Astrocyte (in vitro differentiated cells and primary cell): ENCODE measurements around the gene ACSS3. TPM values are rescaled to one million over a fixed set of nuclear protein-coding genes. Genes with fewer than 3 reads are reported as not detected.
"Not testable (repeated sequence)": the region's sequence is repeated elsewhere in the genome, so short reads cannot be mapped to it uniquely, and the experiment has no call there.

Experiments used
- DNase-seq: peaks from one replicate; pipeline ENCODE4 v3.0.0-alpha.2; 2010; ENCODE audit warnings: low read depth
- FAIRE-seq: peaks from 2 replicates; lab custom pipeline; 2011; peaks lifted over from hg19 to GRCh38; lab: Jason Lieb, UNC
- H2AFZ ChIP-seq: 2 replicates; pipeline ENCODE4 v1.6.0; 2012; ENCODE audit warnings: low read depth, low read length, inconsistent platforms
- H3K27ac ChIP-seq: 2 replicates; pipeline ENCODE4 v1.5.1; 2011; ENCODE audit warnings: low read depth, low read length, inconsistent platforms
- H3K27me3 ChIP-seq: 2 replicates; pipeline ENCODE4 v1.6.0; 2011; ENCODE audit warnings: low read length, inconsistent platforms; ENCODE audit not compliant: insufficient read depth
- H3K36me3 ChIP-seq: 2 replicates; pipeline ENCODE4 v1.5.1; 2011; ENCODE audit warnings: low read length, inconsistent platforms; ENCODE audit not compliant: insufficient read depth
- H3K4me1 ChIP-seq: 2 replicates; pipeline ENCODE4 v1.5.1; 2011; ENCODE audit warnings: low read length, inconsistent platforms; ENCODE audit not compliant: insufficient read depth
- H3K4me2 ChIP-seq: 2 replicates; pipeline ENCODE4 v1.6.0; 2012; ENCODE audit warnings: low read length, inconsistent platforms
- H3K4me3 ChIP-seq: 2 replicates; pipeline ENCODE4 v1.5.1; 2011; ENCODE audit warnings: low read depth, mild to moderate bottlenecking, low read length, inconsistent platforms; ENCODE audit not compliant: insufficient read depth
- H3K79me2 ChIP-seq: 2 replicates; pipeline ENCODE4 v1.6.0; 2012; ENCODE audit warnings: mild to moderate bottlenecking, low read length, inconsistent platforms; ENCODE audit not compliant: insufficient read depth
- H3K9ac ChIP-seq: 2 replicates; pipeline ENCODE4 v1.6.0; 2012; ENCODE audit warnings: mild to moderate bottlenecking, low read length, inconsistent platforms
- H3K9me3 ChIP-seq: 2 replicates; pipeline ENCODE4 v1.5.1; 2012; ENCODE audit warnings: low read depth, mild to moderate bottlenecking, low read length, inconsistent platforms; ENCODE audit not compliant: insufficient read depth
- H4K20me1 ChIP-seq: 2 replicates; pipeline ENCODE4 v1.6.0; 2012; ENCODE audit warnings: low read length, inconsistent platforms; ENCODE audit not compliant: insufficient read depth
- H3K27ac Mint-ChIP-seq: one replicate; pipeline ENCODE4 v1.8.0; 2021; ENCODE audit warnings: mild to moderate bottlenecking, mixed read lengths; ENCODE audit not compliant: unreplicated experiment
- H3K27me3 Mint-ChIP-seq: one replicate; pipeline ENCODE4 v1.8.0; 2021; ENCODE audit warnings: low read depth, mixed read lengths; ENCODE audit not compliant: unreplicated experiment
- H3K36me3 Mint-ChIP-seq: one replicate; pipeline ENCODE4 v1.8.0; 2021; ENCODE audit warnings: low read depth, mixed read lengths; ENCODE audit not compliant: unreplicated experiment
- H3K4me1 Mint-ChIP-seq: one replicate; pipeline ENCODE4 v1.8.0; 2021; ENCODE audit warnings: low read depth, mixed read lengths; ENCODE audit not compliant: unreplicated experiment
- H3K4me3 Mint-ChIP-seq: one replicate; pipeline ENCODE4 v1.8.0; 2021; ENCODE audit warnings: mild to moderate bottlenecking, moderate library complexity, mixed read lengths; ENCODE audit not compliant: unreplicated experiment
- H3K9me3 Mint-ChIP-seq: one replicate; pipeline ENCODE4 v1.8.0; 2021; ENCODE audit warnings: mild to moderate bottlenecking, mixed read lengths; ENCODE audit not compliant: unreplicated experiment
- EZH2 ChIP-seq: IDR thresholded peaks from 2 replicates; pipeline ENCODE4 v1.6.1; 2012; ENCODE audit warnings: mild to moderate bottlenecking, low read length, inconsistent platforms; ENCODE audit not compliant: insufficient read depth
- total RNA-seq: library from RNA; stranded (reverse); gene quantifications from 2 replicates; pipeline ENCODE4 v1.2.1, GENCODE V29; 2021
- TF ChIP-seq, protein P1 (sequence below): IDR thresholded peaks from 2 replicates; pipeline ENCODE4 v1.5.1; 2011; ENCODE audit warnings: low read depth, mild to moderate bottlenecking, inconsistent platforms, low read length, moderate library complexity; ENCODE audit not compliant: insufficient read depth

Gene ACSS3
- total RNA-seq, 1 donor from 2014 or later, result 13.9 TPM

DNA sequence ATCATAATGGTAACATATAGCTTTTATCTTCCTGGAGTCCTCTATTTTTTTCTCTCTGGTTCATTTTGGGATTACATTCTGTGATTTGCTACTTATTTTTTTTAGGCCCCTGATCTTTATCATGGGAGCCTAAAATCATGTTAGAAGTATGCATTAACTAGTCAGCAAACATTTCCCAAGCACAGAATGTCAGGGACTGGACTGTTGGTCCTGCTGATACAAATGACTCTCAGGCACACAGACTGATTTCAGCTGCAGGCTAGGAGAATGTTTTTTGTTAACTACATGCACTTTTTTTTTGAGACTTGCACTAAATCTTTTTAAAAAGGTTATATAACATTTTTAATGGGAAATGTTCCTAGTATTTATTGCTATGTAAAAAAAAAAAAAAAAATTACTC, 131.1 kb downstream of the ACSS3 start:
- H3K4me2 ChIP-seq, result no peak overlapping the region
- no peak overlapping the region for H3K27ac Mint-ChIP-seq

DNA sequence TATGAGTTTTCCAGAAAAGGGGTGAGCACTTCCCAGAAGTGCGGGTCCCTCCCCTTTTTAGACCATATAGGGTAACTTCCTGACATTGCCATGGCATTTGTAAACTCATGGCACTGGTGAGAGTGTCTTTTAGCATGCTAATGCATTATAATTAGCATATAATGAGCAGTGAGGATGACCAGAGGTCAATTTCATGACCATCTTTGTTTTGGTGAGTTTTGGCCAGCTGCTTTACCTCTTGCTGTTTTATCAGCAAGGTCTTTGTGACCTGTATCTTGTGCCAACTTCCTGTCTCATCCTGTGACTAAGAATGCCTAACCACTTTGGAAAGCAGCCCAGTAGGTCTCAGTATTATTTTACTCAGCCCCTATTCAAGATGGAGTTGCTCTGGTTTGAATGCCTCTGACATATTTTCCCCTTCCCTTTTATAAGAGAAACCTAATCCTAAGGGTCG, 131.9 kb downstream of the ACSS3 start:
- H3K9ac ChIP-seq, H3K27ac Mint-ChIP-seq, H2AFZ ChIP-seq, H4K20me1 ChIP-seq, H3K36me3 ChIP-seq, H3K9me3 ChIP-seq, H3K27ac ChIP-seq, H3K27me3 Mint-ChIP-seq, H3K4me3 ChIP-seq, H3K27me3 ChIP-seq, H3K36me3 Mint-ChIP-seq, H3K9me3 Mint-ChIP-seq, H3K79me2 ChIP-seq, H3K4me3 Mint-ChIP-seq: not testable (repeated sequence)
- H3K4me1 Mint-ChIP-seq, result peaks cover 11% of the 10 kb centered on the region
- Histone ChIP-seq H3K4me1 (peaks cover 13% of the 10 kb centered on the region), H3K4me2 (peak overlapping the region; percentile 29)
- FAIRE-seq (peak; percentile 68), DNase-seq (peak; percentile 71)

More for the DNA sequence above, 131.1 kb downstream of the ACSS3 start:
- H3K79me2 ChIP-seq, result no peaks in the 10 kb centered on the region
- no peak overlapping the region for H3K27ac ChIP-seq
- FAIRE-seq, result no peak
- H3K9ac ChIP-seq, result no peak overlapping the region
- H3K36me3 ChIP-seq, result no peaks in the 10 kb centered on the region
- peak; percentile 24 for DNase-seq
- H3K4me1 ChIP-seq, result peaks cover 13% of the 10 kb centered on the region
- no peaks in the 10 kb centered on the region for H3K36me3 Mint-ChIP-seq
- H3K4me1 Mint-ChIP-seq, result peaks cover 11% of the 10 kb centered on the region
- no peak overlapping the region for H3K4me3 ChIP-seq
- no peak overlapping the region for H3K4me3 Mint-ChIP-seq
- no peaks in the 10 kb centered on the region for H3K27me3 Mint-ChIP-seq
- no peak overlapping the region for H2AFZ ChIP-seq
- H4K20me1 ChIP-seq, result no peaks in the 10 kb centered on the region
- no peaks in the 10 kb centered on the region for H3K27me3 ChIP-seq
- no peaks in the 10 kb centered on the region for H3K9me3 Mint-ChIP-seq
- TF ChIP-seq EZH2, result no peak
- TF ChIP-seq, protein P1, sequence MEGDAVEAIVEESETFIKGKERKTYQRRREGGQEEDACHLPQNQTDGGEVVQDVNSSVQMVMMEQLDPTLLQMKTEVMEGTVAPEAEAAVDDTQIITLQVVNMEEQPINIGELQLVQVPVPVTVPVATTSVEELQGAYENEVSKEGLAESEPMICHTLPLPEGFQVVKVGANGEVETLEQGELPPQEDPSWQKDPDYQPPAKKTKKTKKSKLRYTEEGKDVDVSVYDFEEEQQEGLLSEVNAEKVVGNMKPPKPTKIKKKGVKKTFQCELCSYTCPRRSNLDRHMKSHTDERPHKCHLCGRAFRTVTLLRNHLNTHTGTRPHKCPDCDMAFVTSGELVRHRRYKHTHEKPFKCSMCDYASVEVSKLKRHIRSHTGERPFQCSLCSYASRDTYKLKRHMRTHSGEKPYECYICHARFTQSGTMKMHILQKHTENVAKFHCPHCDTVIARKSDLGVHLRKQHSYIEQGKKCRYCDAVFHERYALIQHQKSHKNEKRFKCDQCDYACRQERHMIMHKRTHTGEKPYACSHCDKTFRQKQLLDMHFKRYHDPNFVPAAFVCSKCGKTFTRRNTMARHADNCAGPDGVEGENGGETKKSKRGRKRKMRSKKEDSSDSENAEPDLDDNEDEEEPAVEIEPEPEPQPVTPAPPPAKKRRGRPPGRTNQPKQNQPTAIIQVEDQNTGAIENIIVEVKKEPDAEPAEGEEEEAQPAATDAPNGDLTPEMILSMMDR, result no peak
- H3K9me3 ChIP-seq, result no peaks in the 10 kb centered on the region

DNA sequence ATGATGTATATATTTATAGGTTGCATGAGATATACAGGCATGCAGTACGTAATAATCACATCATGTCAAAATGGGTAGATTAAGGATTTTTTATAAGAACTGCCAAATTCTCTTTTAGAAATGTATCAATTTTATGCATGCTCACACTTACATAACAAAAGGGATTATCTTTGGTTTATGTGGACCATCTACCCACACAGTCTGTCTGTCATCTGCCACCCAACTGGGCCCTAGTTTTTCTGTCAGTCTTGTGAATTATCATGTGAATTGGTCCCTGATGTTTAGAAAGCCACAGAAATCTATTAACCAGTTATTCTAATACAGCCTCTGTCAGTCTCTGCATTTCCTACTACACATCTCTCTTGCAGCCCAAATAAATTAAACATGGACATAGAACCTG, 133.4 kb downstream of the ACSS3 start:
- no peak overlapping the region for H2AFZ ChIP-seq
- H4K20me1 ChIP-seq, result no peaks in the 10 kb centered on the region
- no peaks in the 10 kb centered on the region for H3K79me2 ChIP-seq
- H3K27ac ChIP-seq, result no peak overlapping the region
- H3K9me3 Mint-ChIP-seq, result no peaks in the 10 kb centered on the region
- H3K4me1 ChIP-seq, result peaks cover 13% of the 10 kb centered on the region
- H3K36me3 ChIP-seq, result no peaks in the 10 kb centered on the region
- TF ChIP-seq, protein P1, result no peak
- TF ChIP-seq EZH2, result no peak
- no peak for DNase-seq
- no peak overlapping the region for H3K9ac ChIP-seq
- H3K4me3 ChIP-seq, result no peak overlapping the region
- H3K27me3 Mint-ChIP-seq, result no peaks in the 10 kb centered on the region
- H3K27ac Mint-ChIP-seq, result no peak overlapping the region
- no peak for FAIRE-seq
- H3K36me3 Mint-ChIP-seq, result no peaks in the 10 kb centered on the region
- no peaks in the 10 kb centered on the region for H3K9me3 ChIP-seq
- peaks cover 11% of the 10 kb centered on the region for H3K4me1 Mint-ChIP-seq
- no peak overlapping the region for H3K4me2 ChIP-seq
- no peak overlapping the region for H3K4me3 Mint-ChIP-seq
- H3K27me3 ChIP-seq, result no peaks in the 10 kb centered on the region
